Activated CD4-positive, alpha-beta T cell treated with anti-CD3 and anti-CD28 coated beads, Interleukin-2, amount 10 ng/mL, durations not matched to agents 7 days and 5 days (primary cell): ENCODE results near the gene MOV10. TPM values are rescaled to one million over a fixed set of nuclear protein-coding genes. Genes with fewer than 3 reads are reported as not detected.

Experiments
- CTCF ChIA-PET: fragments of 350-600 bp; sonication (Branson Sonifier 250); formaldehyde crosslinking; loops from one replicate; lab custom pipeline; 2021; ENCODE audit warnings: antibody characterized with exemption; lab: Charles Lee
- POLR2A ChIA-PET: fragments of 350-600 bp; sonication (Branson Sonifier 250); formaldehyde crosslinking; loops from one replicate; lab custom pipeline; 2021; ENCODE audit warnings: antibody characterized with exemption; lab: Charles Lee
- DNase-seq: peaks from one replicate; pipeline ENCODE4 v3.0.0-alpha.2; 2020
- H3K27ac Mint-ChIP-seq: one replicate; pipeline ENCODE4 v1.8.0; 2021; ENCODE audit warnings: mild to moderate bottlenecking, moderate library complexity, mixed read lengths
- H3K27me3 Mint-ChIP-seq: one replicate; pipeline ENCODE4 v1.8.0; 2021; ENCODE audit warnings: mixed read lengths
- H3K36me3 Mint-ChIP-seq: one replicate; pipeline ENCODE4 v1.8.0; 2021; ENCODE audit warnings: low read depth, mixed read lengths
- H3K4me1 Mint-ChIP-seq: one replicate; pipeline ENCODE4 v1.8.0; 2021; ENCODE audit warnings: mixed read lengths
- H3K4me3 Mint-ChIP-seq: one replicate; pipeline ENCODE4 v1.8.0; 2021; ENCODE audit warnings: mild to moderate bottlenecking, moderate library complexity, mixed read lengths
- H3K9me3 Mint-ChIP-seq: one replicate; pipeline ENCODE4 v1.8.0; 2021; ENCODE audit warnings: mixed read lengths
- total RNA-seq, 2 experiments: library from RNA; stranded (reverse); gene quantifications; one replicate each; pipeline ENCODE4 v1.2.3, GENCODE V29; 2021

Gene MOV10
- 100 to 1,000 TPM; 118 to 126 TPM for total RNA-seq

- Mint-ChIP-seq H3K9me3 (no peaks in the 10 kb centered on the region), H3K36me3 (peaks cover 48% of the 10 kb centered on the region), H3K4me3 (peak within 1 kb of the TSS; percentile 91), H3K27me3 (no peaks in the 10 kb centered on the region), H3K27ac (peak within 1 kb of the TSS; percentile 97), H3K4me1 (peaks cover 49% of the 10 kb centered on the region)
- ChIA-PET POLR2A (interaction anchor here (0.7 to 1.0 kb wide), 5 partner anchors 9 to 56 kb away, joined by 3 to 5 read pairs (median 3); partner anchors contain the start of gene ST7L), CTCF (interaction anchor here (0.8 to 2.3 kb wide), 15 partner anchors 11 to 398 kb away, joined by 3 to 11 read pairs (median 4); partner anchors contain the start of genes LRIG2, PPM1J and ST7L)
- peak; percentile 71 for DNase-seq
These were observed at the start of gene MOV10 for GRCh38 chr1:112674440-112674985. Gene MOV10, plus strand, starts transcription at chr1:112674659. Its CDS starts 254 bp downstream, at chr1:112674913.

- peaks cover 65% of the 10 kb centered on the region for H3K36me3 Mint-ChIP-seq
- DNase-seq, result no peak
- H3K9me3 Mint-ChIP-seq, result no peaks in the 10 kb centered on the region
- CTCF ChIA-PET, result interaction anchor here (0.7 kb wide), 1 partner anchor 22 kb away, joined by 4 read pairs; no protein-coding TSS in a partner anchor
- H3K27ac Mint-ChIP-seq, result no peak overlapping the region
- H3K4me1 Mint-ChIP-seq, result peaks cover 71% of the 10 kb centered on the region
- H3K4me3 Mint-ChIP-seq, result no peak overlapping the region
- H3K27me3 Mint-ChIP-seq, result no peaks in the 10 kb centered on the region
- POLR2A ChIA-PET, result no interaction called here
These were observed 48.8 kb upstream of the MOV10 start for GRCh38 chr1:112625696-112626095.

GRCh38 chr1:112626193-112626592 lies 48.3 kb upstream of the MOV10 start:
- ChIA-PET CTCF (interaction anchor here (0.7 kb wide), 1 partner anchor 22 kb away, joined by 4 read pairs; no protein-coding TSS in a partner anchor), POLR2A (no interaction called here)
- Mint-ChIP-seq H3K36me3 (peaks cover 65% of the 10 kb centered on the region), H3K27me3 (no peaks in the 10 kb centered on the region), H3K4me1 (peaks cover 72% of the 10 kb centered on the region), H3K27ac (no peak overlapping the region), H3K4me3 (no peak overlapping the region), H3K9me3 (no peaks in the 10 kb centered on the region)
- no peak for DNase-seq

GRCh38 chr1:112626887-112627286 lies 47.6 kb upstream of the MOV10 start:
- DNase-seq, result no peak
- H3K27me3 Mint-ChIP-seq, result no peaks in the 10 kb centered on the region
- H3K4me3 Mint-ChIP-seq, result no peak overlapping the region
- no peak overlapping the region for H3K27ac Mint-ChIP-seq
- H3K9me3 Mint-ChIP-seq, result no peaks in the 10 kb centered on the region
- ChIA-PET CTCF (no interaction called here), POLR2A (no interaction called here)
- H3K4me1 Mint-ChIP-seq, result peaks cover 75% of the 10 kb centered on the region
- H3K36me3 Mint-ChIP-seq, result peaks cover 66% of the 10 kb centered on the region

- Mint-ChIP-seq H3K27ac (no peak overlapping the region), H3K4me3 (no peak overlapping the region), H3K4me1 (peaks cover 76% of the 10 kb centered on the region), H3K9me3 (no peaks in the 10 kb centered on the region), H3K36me3 (peaks cover 68% of the 10 kb centered on the region), H3K27me3 (no peaks in the 10 kb centered on the region)
- ChIA-PET POLR2A (no interaction called here), CTCF (interaction anchor here (1.1 kb wide), 1 partner anchor 8 kb away, joined by 3 read pairs; no protein-coding TSS in a partner anchor)
- DNase-seq, result no peak
These were observed 45.9 kb upstream of the MOV10 start for GRCh38 chr1:112628516-112628915.

GRCh38 chr1:112629256-112629655 lies 45.2 kb upstream of the MOV10 start:
- DNase-seq, result no peak
- CTCF ChIA-PET, result interaction anchor here (0.7 kb wide), 1 partner anchor 20 kb away, joined by 3 read pairs; no protein-coding TSS in a partner anchor
- POLR2A ChIA-PET, result no interaction called here
- no peaks in the 10 kb centered on the region for H3K9me3 Mint-ChIP-seq
- peaks cover 69% of the 10 kb centered on the region for H3K36me3 Mint-ChIP-seq
- no peak overlapping the region for H3K27ac Mint-ChIP-seq
- no peak overlapping the region for H3K4me3 Mint-ChIP-seq
- H3K4me1 Mint-ChIP-seq, result peaks cover 80% of the 10 kb centered on the region
- H3K27me3 Mint-ChIP-seq, result no peaks in the 10 kb centered on the region

- H3K4me1 Mint-ChIP-seq, result peaks cover 68% of the 10 kb centered on the region
- no peaks in the 10 kb centered on the region for H3K27me3 Mint-ChIP-seq
- ChIA-PET POLR2A (no interaction called here), CTCF (interaction anchor here (1.1 kb wide), 1 partner anchor 23 kb away, joined by 3 read pairs; no protein-coding TSS in a partner anchor)
- DNase-seq, result no peak
- H3K9me3 Mint-ChIP-seq, result no peaks in the 10 kb centered on the region
- no peak overlapping the region for H3K4me3 Mint-ChIP-seq
- peaks cover 42% of the 10 kb centered on the region for H3K36me3 Mint-ChIP-seq
- no peak overlapping the region for H3K27ac Mint-ChIP-seq
These were observed 40.8 kb upstream of the MOV10 start for GRCh38 chr1:112633628-112634027.

GRCh38 chr1:112634367-112634766 lies 40.1 kb upstream of the MOV10 start:
- CTCF ChIA-PET, result interaction anchor here (1.1 to 2.0 kb wide), 2 partner anchors 12 to 22 kb away, joined by 3 to 9 read pairs; no protein-coding TSS in a partner anchor
- Mint-ChIP-seq H3K36me3 (peaks cover 36% of the 10 kb centered on the region), H3K4me3 (no peak overlapping the region), H3K9me3 (no peaks in the 10 kb centered on the region), H3K27ac (no peak overlapping the region), H3K27me3 (no peaks in the 10 kb centered on the region), H3K4me1 (peaks cover 66% of the 10 kb centered on the region)
- POLR2A ChIA-PET, result no interaction called here
- DNase-seq, result no peak

- POLR2A ChIA-PET, result no interaction called here
- CTCF ChIA-PET, result interaction anchor here (1.0 to 2.0 kb wide), 5 partner anchors 13 to 37 kb away, joined by 3 to 9 read pairs (median 5); no protein-coding TSS in a partner anchor
These were observed 38.4 kb upstream of the MOV10 start for GRCh38 chr1:112636056-112636455.

GRCh38 chr1:112636597-112637253 lies 37.7 kb upstream of the MOV10 start:
- Mint-ChIP-seq H3K4me1 (peaks cover 50% of the 10 kb centered on the region), H3K27ac (no peak overlapping the region), H3K4me3 (no peak overlapping the region), H3K27me3 (no peaks in the 10 kb centered on the region), H3K36me3 (peaks cover 20% of the 10 kb centered on the region), H3K9me3 (no peaks in the 10 kb centered on the region)
- no peak for DNase-seq
- ChIA-PET CTCF (interaction anchor here (0.9 to 1.8 kb wide), 5 partner anchors 9 to 68 kb away, joined by 3 to 9 read pairs (median 3); no protein-coding TSS in a partner anchor), POLR2A (no interaction called here)

More at GRCh38 chr1:112636056-112636455, 38.4 kb upstream of the MOV10 start:
- peaks cover 27% of the 10 kb centered on the region for H3K36me3 Mint-ChIP-seq
- peaks cover 56% of the 10 kb centered on the region for H3K4me1 Mint-ChIP-seq
- no peak overlapping the region for H3K4me3 Mint-ChIP-seq
- H3K9me3 Mint-ChIP-seq, result no peaks in the 10 kb centered on the region
- no peak for DNase-seq
- H3K27ac Mint-ChIP-seq, result no peak overlapping the region
- no peaks in the 10 kb centered on the region for H3K27me3 Mint-ChIP-seq

- Mint-ChIP-seq H3K9me3 (no peaks in the 10 kb centered on the region), H3K27me3 (no peaks in the 10 kb centered on the region), H3K36me3 (peaks cover 17% of the 10 kb centered on the region), H3K4me3 (no peak overlapping the region), H3K4me1 (peaks cover 46% of the 10 kb centered on the region), H3K27ac (no peak overlapping the region)
- ChIA-PET CTCF (interaction anchor here (0.6 to 1.8 kb wide), 4 partner anchors 9 to 229 kb away, joined by 3 to 9 read pairs (median 3); no protein-coding TSS in a partner anchor), POLR2A (no interaction called here)
- no peak for DNase-seq
These were observed 37.0 kb upstream of the MOV10 start for GRCh38 chr1:112637254-112638109.

- Mint-ChIP-seq H3K27ac (no peak overlapping the region), H3K36me3 (peaks cover 16% of the 10 kb centered on the region), H3K4me1 (peaks cover 43% of the 10 kb centered on the region), H3K9me3 (no peaks in the 10 kb centered on the region), H3K27me3 (no peaks in the 10 kb centered on the region), H3K4me3 (no peak overlapping the region)
- ChIA-PET POLR2A (no interaction called here), CTCF (no interaction called here)
- no peak for DNase-seq
These were observed 36.4 kb upstream of the MOV10 start for GRCh38 chr1:112638110-112638428.
